HG03342 (cell line): ENCODE measurements around the gene ZDHHC11.
"Not testable (repeated sequence)": the region's sequence is repeated elsewhere in the genome, so short reads cannot be mapped to it uniquely, and the experiment has no call there.

Experiments used
- ATAC-seq: cut with Tn5 transposase; IDR thresholded peaks from one replicate; pipeline ENCODE4 v1.9.1; 2021; ENCODE audit warnings: mild to moderate bottlenecking, moderate library complexity; ENCODE audit not compliant: unreplicated experiment

Gene ZDHHC11

GRCh38 chr5:750226-750625 is 100.6 kb downstream of the ZDHHC11 start:
- not testable (repeated sequence) for ATAC-seq

- ATAC-seq, result no peak
Measured at GRCh38 chr5:749101-749670, 101.6 kb downstream of the ZDHHC11 start.

DNA sequence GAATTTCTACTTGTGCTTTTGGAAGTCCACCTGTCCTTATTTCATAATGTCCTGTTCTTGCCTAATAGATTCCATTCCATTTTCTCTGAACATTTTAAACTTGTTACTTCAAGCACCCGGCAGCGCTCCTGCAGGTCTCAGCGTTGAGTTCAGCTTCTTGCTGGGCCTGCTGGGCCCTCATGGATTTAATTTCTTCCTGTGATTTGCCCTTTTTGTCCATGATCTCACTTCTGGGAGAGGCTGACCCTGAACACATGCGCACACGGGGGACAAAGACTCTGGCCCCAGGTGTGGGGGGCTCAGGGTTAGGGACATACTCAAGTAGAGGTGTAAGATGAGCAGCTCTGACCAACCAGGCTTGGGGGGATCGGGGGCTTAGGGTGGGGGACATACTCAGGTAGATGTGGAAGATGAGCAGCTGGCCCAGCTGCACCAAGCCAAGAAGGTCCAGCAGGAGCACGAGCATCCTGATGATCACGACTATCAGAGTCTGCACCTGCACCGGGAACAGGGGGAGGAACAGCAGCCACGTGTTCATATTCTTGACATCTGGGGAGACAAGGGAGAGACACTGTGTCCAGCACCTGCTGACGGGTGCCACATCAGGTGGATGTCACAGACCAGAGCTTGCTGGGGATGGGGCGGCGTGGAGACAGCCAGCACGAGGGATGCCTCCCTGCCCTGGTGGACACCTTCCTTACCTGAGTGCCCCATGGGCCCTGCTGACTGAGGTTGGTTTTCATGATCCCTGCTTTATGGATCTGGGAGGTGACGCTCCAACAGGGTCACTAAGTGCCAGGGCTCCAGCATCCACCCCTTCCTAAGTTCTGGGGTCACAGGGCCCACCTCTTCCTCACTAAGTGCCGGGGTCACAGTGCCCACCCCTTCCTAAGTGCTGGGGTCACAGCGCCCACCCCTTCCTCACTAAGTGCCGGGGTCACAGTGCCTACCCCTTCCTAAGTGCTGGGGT is 102.5 kb downstream of the ZDHHC11 start:
- not testable (repeated sequence) for ATAC-seq

GRCh38 chr5:747303-747844 is 103.4 kb downstream of the ZDHHC11 start:
- ATAC-seq, result not testable (repeated sequence)

- ATAC-seq, result no peak
Measured at GRCh38 chr5:746258-746761, 104.5 kb downstream of the ZDHHC11 start.
